Renal pelvis (tissue), 12 donors: ENCODE measurements around the gene PAX2. TPM values are rescaled to one million over a fixed set of nuclear protein-coding genes. Genes with fewer than 3 reads are reported as not detected.
"Not testable (repeated sequence)": the region's sequence is repeated elsewhere in the genome, so short reads cannot be mapped to it uniquely, and the experiment has no call there.

ENCODE experiments used
- DNase-seq: peaks from one replicate; pipeline ENCODE4 v3.0.0-alpha.2; 2013
- long read RNA-seq, 16 experiments: transcript quantifications; one replicate each; lab custom pipeline, GENCODE V29; 2026
- polyA plus RNA-seq, 3 donors: library from polyadenylated mRNA; unstranded; fragments of 120-200 nt; gene quantifications; one replicate each; pipeline ENCODE4 v1.2.1, GENCODE V29; 2013; ENCODE audit not compliant: insufficient read length in 3 of 3

PAX2 gene
- 100 to 1,000 TPM; 175 to 250 (median 236) TPM for polyA plus RNA-seq
- long read RNA-seq, donor 1, full-length matches to known transcripts = 3 of 3 reads
- long read RNA-seq, donor 1, partial matches to known transcripts = 0 of 3 reads
- long read RNA-seq, donor 1, other reads (novel, unspliced or antisense) = 0 of 3 reads
- long read RNA-seq, donor 2, full-length matches to known transcripts = 6 of 22 reads
- long read RNA-seq, donor 2, partial matches to known transcripts = 16 of 22 reads
- long read RNA-seq, donor 2, other reads (novel, unspliced or antisense) = 0 of 22 reads
- long read RNA-seq, donor 3, full-length matches to known transcripts = 5 of 5 reads
- long read RNA-seq, donor 3, partial matches to known transcripts = 0 of 5 reads
- long read RNA-seq, donor 3, other reads (novel, unspliced or antisense) = 0 of 5 reads
- long read RNA-seq, donor 4, partial matches to known transcripts = 0 of 1 reads
- long read RNA-seq, donor 4, other reads (novel, unspliced or antisense) = 0 of 1 reads
- long read RNA-seq, donor 5, full-length matches to known transcripts = 2 of 2 reads
- long read RNA-seq, donor 5, partial matches to known transcripts = 0 of 2 reads
- long read RNA-seq, donor 5, other reads (novel, unspliced or antisense) = 0 of 2 reads
- long read RNA-seq, donor 6, full-length matches to known transcripts = 7 of 48 reads
- long read RNA-seq, donor 6, partial matches to known transcripts = 41 of 48 reads
- long read RNA-seq, donor 6, other reads (novel, unspliced or antisense) = 0 of 48 reads
- long read RNA-seq, donor 7, full-length matches to known transcripts = 4 of 49 reads
- long read RNA-seq, donor 7, partial matches to known transcripts = 45 of 49 reads
- long read RNA-seq, donor 7, other reads (novel, unspliced or antisense) = 0 of 49 reads
- long read RNA-seq, donor 8 = 0 reads
- long read RNA-seq, donor 9, full-length matches to known transcripts = 7 of 7 reads
- long read RNA-seq, donor 9, partial matches to known transcripts = 0 of 7 reads
- long read RNA-seq, donor 9, other reads (novel, unspliced or antisense) = 0 of 7 reads
- long read RNA-seq, donor 10, full-length matches to known transcripts = 4 of 116 reads
- long read RNA-seq, donor 10, partial matches to known transcripts = 112 of 116 reads
- long read RNA-seq, donor 10, other reads (novel, unspliced or antisense) = 0 of 116 reads
- long read RNA-seq, donor 11, full-length matches to known transcripts = 2 of 7 reads
- long read RNA-seq, donor 11, partial matches to known transcripts = 5 of 7 reads
- long read RNA-seq, donor 11, other reads (novel, unspliced or antisense) = 0 of 7 reads
- long read RNA-seq, donor 12, full-length matches to known transcripts = 13 of 67 reads
- long read RNA-seq, donor 12, partial matches to known transcripts = 54 of 67 reads
- long read RNA-seq, donor 12, other reads (novel, unspliced or antisense) = 0 of 67 reads
- long read RNA-seq, donor 13, full-length matches to known transcripts = 1 of 15 reads
- long read RNA-seq, donor 13, partial matches to known transcripts = 14 of 15 reads
- long read RNA-seq, donor 13, other reads (novel, unspliced or antisense) = 0 of 15 reads
- long read RNA-seq, donor 14 = 0 reads
- long read RNA-seq, donor 15, full-length matches to known transcripts = 5 of 5 reads
- long read RNA-seq, donor 15, partial matches to known transcripts = 0 of 5 reads
- long read RNA-seq, donor 15, other reads (novel, unspliced or antisense) = 0 of 5 reads
- long read RNA-seq, donor 16, full-length matches to known transcripts = 3 of 18 reads
- long read RNA-seq, donor 16, partial matches to known transcripts = 15 of 18 reads
- long read RNA-seq, donor 16, other reads (novel, unspliced or antisense) = 0 of 18 reads

GRCh38 chr10:100744987-100745881, at the start of gene PAX2:
PAX2 (plus strand) TSS chr10:100745582; CDS start chr10:100746261, 679 bp downstream.
- peak; percentile 96 for DNase-seq

GRCh38 chr10:100696477-100696901, 48.9 kb upstream of the PAX2 start:
- no peak for DNase-seq

- no peak for DNase-seq
Observed at GRCh38 chr10:100697070-100697469, 48.3 kb upstream of the PAX2 start.

- no peak for DNase-seq
Observed at GRCh38 chr10:100697631-100698030, 47.8 kb upstream of the PAX2 start.

GRCh38 chr10:100701704-100702103, 43.7 kb upstream of the PAX2 start:
- not testable (repeated sequence) for DNase-seq

- no peak for DNase-seq
Observed at GRCh38 chr10:100705139-100705538, 40.2 kb upstream of the PAX2 start.

- DNase-seq = no peak
Observed at GRCh38 chr10:100707261-100707848, 38.0 kb upstream of the PAX2 start.

GRCh38 chr10:100709146-100710082, 36.0 kb upstream of the PAX2 start:
- DNase-seq = no peak

GRCh38 chr10:100710151-100710871, 35.1 kb upstream of the PAX2 start:
- peak; percentile 80 for DNase-seq

- no peak for DNase-seq
Observed at GRCh38 chr10:100713049-100713858, 32.1 kb upstream of the PAX2 start.

GRCh38 chr10:100713859-100714565, 31.4 kb upstream of the PAX2 start:
- no peak for DNase-seq

- no peak for DNase-seq
Observed at GRCh38 chr10:100714566-100714950, 30.8 kb upstream of the PAX2 start.

- DNase-seq = no peak
Observed at GRCh38 chr10:100715101-100715444, 30.3 kb upstream of the PAX2 start.

GRCh38 chr10:100715445-100716385, 29.7 kb upstream of the PAX2 start:
- no peak for DNase-seq

GRCh38 chr10:100717166-100717565, 28.2 kb upstream of the PAX2 start:
- DNase-seq = no peak
